Measurements from ENCODE around the gene RNF182. TPM values are rescaled to one million over a fixed set of nuclear protein-coding genes. Genes with fewer than 3 reads are reported as not detected.

Gene RNF182
- total RNA-seq, 1 donor from 2014 or later, result under 0.01 TPM

DNA sequence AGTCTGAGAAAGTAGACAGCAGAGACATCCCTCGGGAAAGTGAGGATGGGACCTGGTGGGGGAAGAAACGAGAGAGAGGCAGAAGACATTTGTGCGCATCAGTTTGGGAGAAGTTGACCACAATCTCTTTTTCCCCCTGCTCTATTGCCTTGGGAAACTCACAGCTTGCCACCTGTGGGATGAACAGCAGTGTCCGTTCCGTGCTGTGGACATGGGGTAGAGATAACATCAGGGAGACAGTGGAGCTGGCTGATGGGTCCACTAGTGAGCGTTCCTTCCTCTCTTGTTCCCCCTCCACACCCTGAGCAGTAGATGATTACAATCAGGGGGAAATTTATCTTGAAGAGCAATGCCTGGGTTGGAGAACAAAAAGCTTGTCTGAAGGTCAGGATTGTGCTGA, 21.8 kb upstream of the RNF182 start:
- Histone ChIP-seq H3K36me3 (ENCODE audit: control insufficient read depth in 3 of 3, insufficient read depth in 3 of 3, low read length in 3 of 3) (no peaks in the 10 kb centered on the region), H3K4me3 (ENCODE audit: low read length in 3 of 3) (no peak overlapping the region), H3K4me1 (ENCODE audit: control insufficient read depth in 3 of 3, insufficient read depth in 3 of 3, low read length in 3 of 3) (no peaks in the 10 kb centered on the region), H3K27me3 (ENCODE audit: control insufficient read depth in 3 of 3, insufficient read depth in 3 of 3, low read length in 3 of 3) (peaks cover 7 to 13% (median 10%) of the 10 kb centered on the region in 3 donors), H3K27ac (ENCODE audit: low read depth, low read length) (no peak overlapping the region), H3K9me3 (ENCODE audit: control insufficient read depth in 3 of 3, low read length in 3 of 3) (no peaks in the 10 kb centered on the region), H3K9ac (ENCODE audit: low read depth in 1 of 3, low read length in 3 of 3) (no peak overlapping the region)

DNA sequence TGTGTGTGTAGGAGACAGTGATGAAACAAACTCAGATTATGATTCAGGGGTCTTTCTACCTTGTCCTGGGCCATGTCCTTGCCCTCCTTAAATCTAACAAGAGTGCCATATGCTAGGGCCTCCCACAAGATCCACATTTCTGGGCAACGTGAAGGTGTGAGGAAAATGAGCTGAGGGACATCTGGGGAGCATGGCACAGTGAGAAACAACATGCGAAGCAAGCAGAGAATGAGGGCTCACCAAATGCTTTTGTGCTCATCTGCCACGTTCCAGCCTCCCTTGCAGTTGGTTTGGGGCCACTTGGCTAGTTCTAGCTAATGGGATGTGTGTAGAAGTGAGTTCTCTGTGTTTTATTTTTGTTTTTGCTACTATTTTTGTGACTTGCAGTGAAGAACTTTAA, 21.4 kb upstream of the RNF182 start:
- Histone ChIP-seq H3K27me3 (ENCODE audit: control insufficient read depth in 3 of 3, insufficient read depth in 3 of 3, low read length in 3 of 3) (peaks cover 7 to 13% (median 10%) of the 10 kb centered on the region in 3 donors), H3K36me3 (ENCODE audit: control insufficient read depth in 3 of 3, insufficient read depth in 3 of 3, low read length in 3 of 3) (no peaks in the 10 kb centered on the region), H3K9ac (ENCODE audit: low read depth in 1 of 3, low read length in 3 of 3) (no peak overlapping the region), H3K4me3 (ENCODE audit: low read length in 3 of 3) (no peak overlapping the region), H3K27ac (ENCODE audit: low read depth, low read length) (no peak overlapping the region), H3K9me3 (ENCODE audit: control insufficient read depth in 3 of 3, low read length in 3 of 3) (no peaks in the 10 kb centered on the region), H3K4me1 (ENCODE audit: control insufficient read depth in 3 of 3, insufficient read depth in 3 of 3, low read length in 3 of 3) (no peaks in the 10 kb centered on the region)

DNA sequence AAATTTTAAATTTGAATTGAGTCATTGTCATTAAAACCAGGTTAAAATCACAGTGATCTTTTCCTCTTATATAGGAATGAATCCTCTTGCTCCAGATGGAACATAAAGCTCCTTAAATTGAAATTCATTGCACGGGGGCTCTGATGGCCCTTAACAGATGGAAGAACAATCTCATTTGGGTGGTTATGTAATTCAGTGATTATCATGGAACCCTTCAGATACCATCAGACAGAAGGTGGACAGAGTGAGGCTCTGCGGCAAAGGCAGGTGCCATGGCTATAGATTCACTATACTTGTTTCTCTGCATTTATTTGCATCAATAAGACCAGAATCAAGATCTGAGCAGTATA, 17.8 kb upstream of the RNF182 start:
- no peak overlapping the region for H3K9ac ChIP-seq (ENCODE audit: low read depth in 1 of 3, low read length in 3 of 3)
- H3K9me3 ChIP-seq (ENCODE audit: control insufficient read depth in 3 of 3, low read length in 3 of 3), result no peaks in the 10 kb centered on the region
- H3K27me3 ChIP-seq (ENCODE audit: control insufficient read depth in 3 of 3, insufficient read depth in 3 of 3, low read length in 3 of 3), result peaks cover 4 to 13% (median 10%) of the 10 kb centered on the region in 3 donors
- H3K4me3 ChIP-seq (ENCODE audit: low read length in 3 of 3), result no peak overlapping the region
- no peaks in the 10 kb centered on the region for H3K36me3 ChIP-seq (ENCODE audit: control insufficient read depth in 3 of 3, insufficient read depth in 3 of 3, low read length in 3 of 3)
- no peak overlapping the region for H3K27ac ChIP-seq (ENCODE audit: low read depth, low read length)
- no peaks in the 10 kb centered on the region for H3K4me1 ChIP-seq (ENCODE audit: control insufficient read depth in 3 of 3, insufficient read depth in 3 of 3, low read length in 3 of 3)

DNA sequence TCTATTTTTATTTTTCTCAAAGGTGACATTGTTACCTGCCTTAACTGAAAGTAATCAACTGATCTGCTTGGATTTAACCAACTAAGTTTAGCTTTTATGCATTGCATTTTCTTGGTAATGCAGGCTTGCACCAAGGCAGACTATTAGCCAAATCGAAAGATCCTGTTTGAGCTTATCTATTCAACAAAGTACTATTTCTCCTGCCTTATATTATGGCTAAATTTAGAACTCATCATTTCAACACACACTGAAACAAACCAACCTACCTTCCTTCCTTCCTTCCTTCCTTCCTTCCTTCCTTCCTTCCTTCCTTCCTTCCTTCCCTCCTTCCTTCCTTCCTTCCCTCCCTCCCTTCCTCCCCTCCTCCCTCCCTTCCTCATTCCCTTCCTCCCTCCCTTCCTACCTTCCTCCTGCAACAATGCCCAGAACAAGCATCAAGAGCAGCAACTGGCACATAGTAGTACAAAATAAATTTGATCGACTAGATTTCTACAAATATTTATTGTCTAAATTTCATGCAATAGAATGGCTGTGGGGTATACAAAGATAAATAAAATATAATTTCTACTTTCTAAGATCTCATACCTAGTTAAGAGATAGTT, 17.0 kb upstream of the RNF182 start:
- peaks cover 4 to 12% (median 7%) of the 10 kb centered on the region in 3 donors for H3K27me3 ChIP-seq (ENCODE audit: control insufficient read depth in 3 of 3, insufficient read depth in 3 of 3, low read length in 3 of 3)
- no peak overlapping the region for H3K4me3 ChIP-seq (ENCODE audit: low read length in 3 of 3)
- no peak overlapping the region for H3K9ac ChIP-seq (ENCODE audit: low read depth in 1 of 3, low read length in 3 of 3)
- no peaks in the 10 kb centered on the region for H3K9me3 ChIP-seq (ENCODE audit: control insufficient read depth in 3 of 3, low read length in 3 of 3)
- no peak overlapping the region for H3K27ac ChIP-seq (ENCODE audit: low read depth, low read length)
- H3K4me1 ChIP-seq (ENCODE audit: control insufficient read depth in 3 of 3, insufficient read depth in 3 of 3, low read length in 3 of 3), result no peaks in the 10 kb centered on the region
- H3K36me3 ChIP-seq (ENCODE audit: control insufficient read depth in 3 of 3, insufficient read depth in 3 of 3, low read length in 3 of 3), result no peaks in the 10 kb centered on the region

GRCh38 chr6:13908955-13909381, 15.8 kb upstream of the RNF182 start:
- Histone ChIP-seq H3K4me3 (ENCODE audit: low read length in 3 of 3) (no peak overlapping the region), H3K4me1 (ENCODE audit: control insufficient read depth in 3 of 3, insufficient read depth in 3 of 3, low read length in 3 of 3) (no peaks in the 10 kb centered on the region), H3K27me3 (ENCODE audit: control insufficient read depth in 3 of 3, insufficient read depth in 3 of 3, low read length in 3 of 3) (peaks cover 0 to 5% (median 4%) of the 10 kb centered on the region in 3 donors), H3K9me3 (ENCODE audit: control insufficient read depth in 3 of 3, low read length in 3 of 3) (no peaks in the 10 kb centered on the region), H3K9ac (ENCODE audit: low read depth in 1 of 3, low read length in 3 of 3) (no peak overlapping the region), H3K27ac (ENCODE audit: low read depth, low read length) (no peak overlapping the region), H3K36me3 (ENCODE audit: control insufficient read depth in 3 of 3, insufficient read depth in 3 of 3, low read length in 3 of 3) (no peaks in the 10 kb centered on the region)

DNA sequence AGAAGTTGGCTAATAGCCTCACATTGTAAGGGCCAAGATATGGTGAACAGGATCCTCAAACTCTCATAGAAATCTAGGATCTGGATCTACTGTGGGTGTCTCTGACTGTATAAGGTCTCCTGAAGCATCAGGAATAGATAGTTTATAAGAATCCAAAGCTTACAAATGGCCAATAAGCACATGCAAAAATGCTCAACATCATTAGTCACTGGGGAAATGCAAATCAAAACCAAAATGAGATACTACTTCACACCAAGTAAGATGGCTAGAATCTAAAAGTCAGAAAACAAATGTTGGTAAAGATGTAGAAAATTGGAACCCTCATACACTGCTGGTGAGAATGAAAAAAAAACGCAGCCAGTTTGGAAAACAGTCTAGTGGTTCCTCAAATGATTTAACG, 14.3 kb upstream of the RNF182 start:
- H3K27ac ChIP-seq (ENCODE audit: low read depth, low read length), result no peak overlapping the region
- no peak overlapping the region for H3K9ac ChIP-seq (ENCODE audit: low read depth in 1 of 3, low read length in 3 of 3)
- H3K27me3 ChIP-seq (ENCODE audit: control insufficient read depth in 3 of 3, insufficient read depth in 3 of 3, low read length in 3 of 3), result peaks cover 0 to 5% (median 4%) of the 10 kb centered on the region in 3 donors
- H3K36me3 ChIP-seq (ENCODE audit: control insufficient read depth in 3 of 3, insufficient read depth in 3 of 3, low read length in 3 of 3), result no peaks in the 10 kb centered on the region
- no peaks in the 10 kb centered on the region for H3K9me3 ChIP-seq (ENCODE audit: control insufficient read depth in 3 of 3, low read length in 3 of 3)
- no peak overlapping the region for H3K4me3 ChIP-seq (ENCODE audit: low read length in 3 of 3)
- no peaks in the 10 kb centered on the region for H3K4me1 ChIP-seq (ENCODE audit: control insufficient read depth in 3 of 3, insufficient read depth in 3 of 3, low read length in 3 of 3)

GRCh38 chr6:13911337-13911736, 13.4 kb upstream of the RNF182 start:
- Histone ChIP-seq H3K27ac (ENCODE audit: low read depth, low read length) (no peak overlapping the region), H3K4me1 (ENCODE audit: control insufficient read depth in 3 of 3, insufficient read depth in 3 of 3, low read length in 3 of 3) (peaks cover 2 to 5% (median 3%) of the 10 kb centered on the region in 3 donors), H3K9me3 (ENCODE audit: control insufficient read depth in 3 of 3, low read length in 3 of 3) (no peaks in the 10 kb centered on the region), H3K4me3 (ENCODE audit: low read length in 3 of 3) (no peak overlapping the region), H3K36me3 (ENCODE audit: control insufficient read depth in 3 of 3, insufficient read depth in 3 of 3, low read length in 3 of 3) (no peaks in the 10 kb centered on the region), H3K9ac (ENCODE audit: low read depth in 1 of 3, low read length in 3 of 3) (no peak overlapping the region), H3K27me3 (ENCODE audit: control insufficient read depth in 3 of 3, insufficient read depth in 3 of 3, low read length in 3 of 3) (peaks cover 0 to 5% (median 4%) of the 10 kb centered on the region in 3 donors)

GRCh38 chr6:13913226-13914001, 11.3 kb upstream of the RNF182 start:
- Histone ChIP-seq H3K27me3 (ENCODE audit: control insufficient read depth in 3 of 3, insufficient read depth in 3 of 3, low read length in 3 of 3) (no peaks in the 10 kb centered on the region), H3K4me1 (ENCODE audit: control insufficient read depth in 3 of 3, insufficient read depth in 3 of 3, low read length in 3 of 3) (peaks cover 3 to 13% (median 6%) of the 10 kb centered on the region in 3 donors)

DNA sequence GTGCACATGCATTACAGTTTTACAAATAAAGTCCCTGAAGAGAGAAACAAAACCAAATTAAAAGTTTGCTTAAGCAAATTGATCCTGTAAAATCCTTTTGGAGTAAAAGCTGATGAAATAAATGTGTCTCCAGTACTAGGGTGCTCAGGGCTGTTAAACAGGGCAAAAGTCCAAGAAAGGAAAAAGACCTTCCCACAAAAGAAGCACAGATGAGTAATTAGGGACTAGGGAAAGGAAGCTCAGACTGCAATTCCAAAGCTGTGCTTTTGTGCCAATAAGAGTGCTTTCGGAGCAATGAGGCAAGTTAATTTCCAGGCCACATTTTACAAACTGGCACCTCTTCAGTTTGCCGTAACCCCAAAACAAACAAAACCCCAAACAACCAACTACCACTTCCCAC, 10.4 kb upstream of the RNF182 start:
- Histone ChIP-seq H3K4me3 (ENCODE audit: low read length in 3 of 3) (no peak overlapping the region), H3K36me3 (ENCODE audit: control insufficient read depth in 3 of 3, insufficient read depth in 3 of 3, low read length in 3 of 3) (no peaks in the 10 kb centered on the region), H3K27me3 (ENCODE audit: control insufficient read depth in 3 of 3, insufficient read depth in 3 of 3, low read length in 3 of 3) (no peaks in the 10 kb centered on the region)

More at GRCh38 chr6:13913226-13914001, 11.3 kb upstream of the RNF182 start:
- H3K9me3 ChIP-seq (ENCODE audit: control insufficient read depth in 3 of 3, low read length in 3 of 3), result no peaks in the 10 kb centered on the region
- H3K36me3 ChIP-seq (ENCODE audit: control insufficient read depth in 3 of 3, insufficient read depth in 3 of 3, low read length in 3 of 3), result no peaks in the 10 kb centered on the region
- no peak overlapping the region for H3K9ac ChIP-seq (ENCODE audit: low read depth in 1 of 3, low read length in 3 of 3)
- no peak overlapping the region for H3K4me3 ChIP-seq (ENCODE audit: low read length in 3 of 3)
- no peak overlapping the region for H3K27ac ChIP-seq (ENCODE audit: low read depth, low read length)

GRCh38 chr6:13915561-13916229, 9.1 kb upstream of the RNF182 start:
- Histone ChIP-seq H3K36me3 (ENCODE audit: control insufficient read depth in 3 of 3, insufficient read depth in 3 of 3, low read length in 3 of 3) (no peaks in the 10 kb centered on the region), H3K9ac (ENCODE audit: low read depth in 1 of 3, low read length in 3 of 3) (no peak overlapping the region), H3K4me1 (ENCODE audit: control insufficient read depth in 3 of 3, insufficient read depth in 3 of 3, low read length in 3 of 3) (peaks cover 3 to 13% (median 6%) of the 10 kb centered on the region in 3 donors), H3K9me3 (ENCODE audit: control insufficient read depth in 3 of 3, low read length in 3 of 3) (no peaks in the 10 kb centered on the region), H3K27ac (ENCODE audit: low read depth, low read length) (no peak overlapping the region), H3K4me3 (ENCODE audit: low read length in 3 of 3) (no peak overlapping the region), H3K27me3 (ENCODE audit: control insufficient read depth in 3 of 3, insufficient read depth in 3 of 3, low read length in 3 of 3) (no peaks in the 10 kb centered on the region)

More for the DNA sequence above, 10.4 kb upstream of the RNF182 start:
- Histone ChIP-seq H3K9ac (ENCODE audit: low read depth in 1 of 3, low read length in 3 of 3) (no peak overlapping the region), H3K4me1 (ENCODE audit: control insufficient read depth in 3 of 3, insufficient read depth in 3 of 3, low read length in 3 of 3) (peaks cover 3 to 13% (median 6%) of the 10 kb centered on the region in 3 donors), H3K27ac (ENCODE audit: low read depth, low read length) (no peak overlapping the region), H3K9me3 (ENCODE audit: control insufficient read depth in 3 of 3, low read length in 3 of 3) (no peaks in the 10 kb centered on the region)

Data from skeletal muscle tissue (tissue), 4 donors.